GM12873 (cell line): ENCODE results near the gene CKS2.

Experiments
- TF ChIP-seq, protein P1 (sequence below): IDR thresholded peaks from 2 replicates; pipeline ENCODE4 v1.5.1; 2012; ENCODE audit warnings: low read depth, mild to moderate bottlenecking, moderate library complexity, low read length, control low read depth; ENCODE audit not compliant: insufficient read depth; ENCODE audit errors: missing control alignments

The CKS2 gene

DNA sequence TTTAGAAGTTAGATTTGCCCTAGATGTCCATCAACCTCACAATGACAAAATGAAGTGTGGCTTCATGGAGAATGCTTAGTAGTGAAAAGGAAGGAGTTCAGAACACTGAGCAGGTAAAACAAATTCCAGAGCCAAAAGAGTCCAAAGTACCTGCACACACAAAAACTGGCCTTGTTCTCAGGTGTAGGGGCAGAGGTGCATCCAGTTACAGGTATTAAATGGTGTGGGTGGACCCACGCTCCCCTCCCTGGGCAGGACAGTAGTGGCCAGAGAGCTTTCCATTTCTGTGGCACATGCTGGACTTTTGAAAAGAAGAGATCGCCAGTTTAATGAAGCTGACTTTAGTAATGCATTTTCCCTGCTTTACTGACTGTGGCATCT, 54.5 kb downstream of the CKS2 start:
- TF ChIP-seq, protein P1, sequence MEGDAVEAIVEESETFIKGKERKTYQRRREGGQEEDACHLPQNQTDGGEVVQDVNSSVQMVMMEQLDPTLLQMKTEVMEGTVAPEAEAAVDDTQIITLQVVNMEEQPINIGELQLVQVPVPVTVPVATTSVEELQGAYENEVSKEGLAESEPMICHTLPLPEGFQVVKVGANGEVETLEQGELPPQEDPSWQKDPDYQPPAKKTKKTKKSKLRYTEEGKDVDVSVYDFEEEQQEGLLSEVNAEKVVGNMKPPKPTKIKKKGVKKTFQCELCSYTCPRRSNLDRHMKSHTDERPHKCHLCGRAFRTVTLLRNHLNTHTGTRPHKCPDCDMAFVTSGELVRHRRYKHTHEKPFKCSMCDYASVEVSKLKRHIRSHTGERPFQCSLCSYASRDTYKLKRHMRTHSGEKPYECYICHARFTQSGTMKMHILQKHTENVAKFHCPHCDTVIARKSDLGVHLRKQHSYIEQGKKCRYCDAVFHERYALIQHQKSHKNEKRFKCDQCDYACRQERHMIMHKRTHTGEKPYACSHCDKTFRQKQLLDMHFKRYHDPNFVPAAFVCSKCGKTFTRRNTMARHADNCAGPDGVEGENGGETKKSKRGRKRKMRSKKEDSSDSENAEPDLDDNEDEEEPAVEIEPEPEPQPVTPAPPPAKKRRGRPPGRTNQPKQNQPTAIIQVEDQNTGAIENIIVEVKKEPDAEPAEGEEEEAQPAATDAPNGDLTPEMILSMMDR = no peak
